GM19193 (cell line): ENCODE data around the gene ASB5.

Source experiments
- POLR2A ChIP-seq: IDR thresholded peaks from 4 replicates; pipeline ENCODE4 v1.6.1; 2011; ENCODE audit not compliant: insufficient read depth, insufficient read length; ENCODE audit errors: extremely low read depth

ASB5 gene

GRCh38 chr4:176209535-176209934, 59.5 kb downstream of the ASB5 start:
- TF ChIP-seq POLR2A, result no peak

- no peak for TF ChIP-seq POLR2A
Observed at GRCh38 chr4:176207839-176208238, 61.2 kb downstream of the ASB5 start.

DNA sequence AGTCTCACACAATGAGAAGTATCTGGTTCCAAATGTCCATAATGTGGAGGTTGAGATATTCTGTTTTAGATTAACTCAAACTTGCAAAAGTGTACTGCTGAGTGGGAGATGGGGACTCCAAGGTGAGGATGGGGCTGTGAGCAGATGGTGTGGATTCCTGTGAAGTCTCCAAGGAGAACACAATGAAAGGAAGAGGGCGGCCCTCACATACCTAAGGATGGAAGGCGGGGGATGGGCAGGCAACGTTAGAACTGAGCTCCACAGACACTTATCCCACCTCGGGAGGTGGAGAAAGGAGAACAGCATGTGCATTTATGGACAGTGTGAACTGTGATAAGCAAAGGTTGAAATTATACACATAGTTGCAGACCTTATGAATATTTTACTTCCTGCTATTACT, 63.7 kb downstream of the ASB5 start:
- no peak for TF ChIP-seq POLR2A

DNA sequence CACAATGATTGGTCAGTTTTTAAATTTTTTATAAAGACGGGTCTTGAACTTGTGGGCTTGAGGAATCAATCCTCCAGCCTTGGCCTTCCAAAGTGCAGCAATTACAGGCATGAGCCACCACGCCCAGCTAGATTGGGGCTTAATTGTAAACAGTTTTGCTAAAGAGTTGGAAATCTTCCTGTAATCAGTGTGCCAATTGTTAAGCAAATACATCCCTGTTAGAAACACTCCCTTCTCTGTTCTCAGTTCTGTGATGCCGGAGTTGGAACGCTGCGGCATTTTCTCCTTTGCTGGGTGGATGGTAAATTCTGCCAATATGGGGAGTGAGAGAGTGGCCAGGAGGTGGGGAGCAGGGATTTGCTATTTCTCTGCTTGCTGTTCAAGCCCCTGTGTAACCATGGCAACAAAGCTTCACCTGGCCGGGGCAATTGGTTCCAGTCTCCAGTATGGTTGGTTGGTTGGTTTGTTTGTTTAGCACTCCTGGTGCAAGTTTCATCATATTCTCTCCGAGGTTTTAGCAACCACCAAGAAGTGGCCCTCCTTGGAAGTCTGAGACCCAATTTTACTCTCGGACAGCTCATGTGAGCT, 70.6 kb downstream of the ASB5 start:
- TF ChIP-seq POLR2A, result no peak

DNA sequence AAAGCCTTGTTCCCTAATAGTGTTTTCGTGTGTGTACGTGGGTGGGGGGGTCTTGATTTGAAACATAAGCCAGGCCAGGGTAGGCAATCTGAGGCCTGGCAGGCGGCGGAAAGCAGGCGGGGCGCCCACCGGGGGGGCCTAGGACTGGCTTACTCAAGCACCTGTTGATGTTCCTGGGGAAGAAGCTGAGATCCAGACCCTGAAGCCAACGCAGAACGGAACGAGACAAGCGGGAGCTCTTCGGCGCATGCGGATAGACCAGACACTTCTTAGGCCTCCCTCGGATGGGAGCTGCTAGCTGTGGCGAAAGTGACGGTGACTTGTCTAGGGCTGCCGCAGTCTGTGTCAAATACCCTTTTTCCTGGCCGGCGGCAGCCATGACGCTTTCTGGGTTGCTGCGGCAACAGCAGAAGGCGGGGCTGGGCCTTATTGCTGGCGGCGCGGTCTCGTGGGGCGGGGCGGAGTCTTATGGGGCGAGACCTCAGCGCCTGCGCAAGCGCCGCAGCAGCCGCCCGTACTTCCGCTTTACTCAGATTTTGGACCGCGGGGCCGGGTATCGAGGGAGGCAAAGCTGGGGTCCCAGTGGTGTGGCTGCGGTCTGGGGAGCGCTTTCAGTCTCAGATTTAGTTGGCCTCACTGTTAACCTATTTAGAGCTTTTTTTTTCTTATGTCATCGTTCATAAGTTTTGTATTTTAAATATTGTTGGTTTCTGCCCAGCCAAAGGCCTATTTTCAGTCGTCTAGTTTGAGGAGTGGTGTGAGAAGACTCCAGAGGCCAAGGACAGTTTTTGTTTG, 73.6 kb downstream of the ASB5 start, which contains the start of gene SPATA4:
SPATA4 (minus strand) TSS at position 402 of the 795 bp plus-strand sequence; CDS start at position 379, 23 bp downstream.
- no peak for TF ChIP-seq POLR2A

DNA sequence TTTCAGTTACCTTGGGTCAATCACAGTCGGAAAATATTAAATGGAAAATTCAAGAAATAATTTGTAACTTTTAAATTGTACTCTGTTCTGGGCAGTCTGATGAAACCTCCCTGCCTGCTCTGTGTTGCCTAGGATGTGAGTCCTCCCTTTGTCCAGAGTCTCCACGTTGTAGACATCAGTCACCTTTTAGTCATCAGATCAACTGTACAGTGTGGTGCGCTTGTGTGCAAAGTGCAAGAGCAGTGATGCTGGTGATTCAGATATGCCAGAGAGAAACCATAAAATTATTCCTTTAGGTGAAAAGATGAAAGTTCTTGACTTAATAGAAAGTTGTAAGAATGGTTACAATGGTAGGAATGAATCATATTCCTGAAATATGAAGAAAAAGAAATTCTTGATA, 75.1 kb downstream of the ASB5 start:
- no peak for TF ChIP-seq POLR2A

DNA sequence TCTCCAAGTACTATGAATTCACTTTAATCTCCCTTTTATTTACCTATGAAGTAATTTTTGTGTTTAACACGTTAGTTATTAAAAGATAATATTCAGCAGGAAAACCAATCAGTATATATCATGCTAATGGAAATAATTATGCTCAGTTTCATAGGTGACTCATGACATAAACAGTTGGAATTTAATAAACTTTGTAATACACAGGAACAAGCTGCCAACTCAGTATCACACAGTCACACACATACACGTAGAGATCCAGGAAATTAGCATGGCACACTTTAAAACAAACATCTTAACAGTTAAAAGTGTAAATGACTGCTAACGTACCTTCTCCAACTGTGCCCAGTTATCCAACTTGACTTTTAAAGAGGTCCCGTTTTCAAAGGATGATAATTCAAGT, 75.9 kb downstream of the ASB5 start:
- no peak for TF ChIP-seq POLR2A

DNA sequence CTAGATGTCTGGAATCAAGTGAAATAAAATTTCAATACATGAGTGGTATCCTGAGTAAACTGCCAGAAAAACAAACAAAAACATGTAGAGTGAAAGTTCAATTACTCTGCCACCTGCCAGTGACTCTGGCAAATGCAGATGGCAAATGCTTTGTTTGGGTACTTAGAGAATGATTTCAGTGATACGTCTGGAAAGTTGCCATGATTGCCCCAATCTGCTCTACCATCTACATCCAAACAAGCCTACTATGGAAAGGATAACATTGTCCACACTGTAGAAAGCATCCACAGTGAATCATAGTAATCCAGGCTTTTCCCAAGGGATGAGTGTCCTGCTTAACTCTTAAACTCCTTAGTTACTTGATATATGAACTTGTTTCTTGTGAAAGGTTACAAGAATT, 77.0 kb downstream of the ASB5 start:
- TF ChIP-seq POLR2A, result no peak

DNA sequence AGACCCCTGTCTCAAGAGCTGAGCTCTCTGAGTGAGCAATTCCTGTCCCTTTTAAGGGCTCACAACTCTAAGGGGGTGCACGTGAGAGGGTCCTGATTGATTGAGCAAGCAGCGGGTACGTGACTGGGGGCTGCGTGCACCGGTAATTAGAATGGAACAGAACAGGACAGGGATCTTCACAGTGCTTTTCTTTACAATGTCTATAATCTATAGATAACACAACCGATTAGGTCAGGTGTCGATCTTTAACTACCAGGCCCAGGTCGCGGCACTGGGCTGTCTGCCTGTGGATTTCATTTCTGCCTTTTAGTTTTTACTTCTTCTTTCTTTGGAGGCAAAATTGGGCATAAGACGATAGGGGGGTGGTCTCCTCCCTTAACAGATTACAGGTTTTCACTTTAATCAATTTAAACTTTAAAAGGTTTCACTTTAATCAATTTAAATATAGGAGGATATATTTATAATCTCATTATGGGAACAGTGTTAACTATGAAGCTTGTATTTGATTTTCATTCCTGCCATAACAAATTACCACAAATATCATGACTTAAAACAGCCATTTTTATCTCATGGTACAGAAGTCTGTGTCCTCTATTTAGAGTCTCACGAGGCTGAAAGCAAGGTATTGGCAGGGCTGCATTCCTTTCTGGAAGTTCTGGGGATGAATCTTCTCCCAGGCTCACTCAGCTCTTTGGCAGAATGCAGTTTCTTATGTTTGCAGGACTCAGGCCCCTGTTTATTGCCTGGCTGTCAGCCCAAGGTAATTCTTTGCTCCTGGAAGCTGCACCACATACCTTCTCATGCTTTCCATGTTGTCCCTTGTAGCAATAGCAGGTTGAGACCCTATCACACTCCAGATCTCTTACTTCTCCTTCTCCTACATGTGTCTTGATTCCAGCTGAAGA, 78.9 kb downstream of the ASB5 start:
- no peak for TF ChIP-seq POLR2A

DNA sequence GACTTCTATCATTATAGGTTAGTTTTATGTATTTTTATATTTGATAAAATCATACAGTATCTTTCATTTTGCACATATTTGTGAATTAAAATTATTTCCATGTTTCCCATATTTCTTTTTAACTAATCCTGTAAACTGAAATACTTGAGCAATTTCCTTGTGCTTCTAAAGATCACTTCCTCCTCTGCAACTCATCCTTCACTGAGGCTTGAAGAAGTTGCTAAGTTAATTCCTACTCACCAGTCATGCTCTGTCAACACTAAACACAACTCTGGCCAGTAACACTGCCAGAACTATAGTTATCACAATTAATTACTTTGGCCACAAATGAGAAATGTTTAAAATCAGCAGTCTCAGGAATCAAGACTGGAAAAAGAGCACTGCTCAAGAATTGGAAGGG, 80.4 kb downstream of the ASB5 start:
- no peak for TF ChIP-seq POLR2A

DNA sequence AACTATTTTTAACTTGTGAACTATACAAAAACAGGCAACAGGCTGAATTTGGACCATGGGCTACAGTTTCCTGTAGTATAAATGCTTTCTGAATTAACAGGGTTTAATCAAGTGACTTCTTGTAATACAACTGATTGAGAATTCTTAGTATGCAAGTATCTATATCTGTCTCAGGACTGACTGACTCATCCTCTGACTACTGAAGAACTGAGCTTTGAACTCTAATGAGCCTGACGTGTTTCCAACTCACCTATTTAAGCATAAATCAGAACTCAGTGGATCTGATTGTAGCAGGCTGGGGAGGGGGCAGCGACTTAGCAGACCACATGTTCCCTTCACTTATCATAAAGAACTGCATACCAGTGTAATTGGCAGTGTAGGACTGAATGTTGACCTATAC, 81.4 kb downstream of the ASB5 start:
- no peak for TF ChIP-seq POLR2A

DNA sequence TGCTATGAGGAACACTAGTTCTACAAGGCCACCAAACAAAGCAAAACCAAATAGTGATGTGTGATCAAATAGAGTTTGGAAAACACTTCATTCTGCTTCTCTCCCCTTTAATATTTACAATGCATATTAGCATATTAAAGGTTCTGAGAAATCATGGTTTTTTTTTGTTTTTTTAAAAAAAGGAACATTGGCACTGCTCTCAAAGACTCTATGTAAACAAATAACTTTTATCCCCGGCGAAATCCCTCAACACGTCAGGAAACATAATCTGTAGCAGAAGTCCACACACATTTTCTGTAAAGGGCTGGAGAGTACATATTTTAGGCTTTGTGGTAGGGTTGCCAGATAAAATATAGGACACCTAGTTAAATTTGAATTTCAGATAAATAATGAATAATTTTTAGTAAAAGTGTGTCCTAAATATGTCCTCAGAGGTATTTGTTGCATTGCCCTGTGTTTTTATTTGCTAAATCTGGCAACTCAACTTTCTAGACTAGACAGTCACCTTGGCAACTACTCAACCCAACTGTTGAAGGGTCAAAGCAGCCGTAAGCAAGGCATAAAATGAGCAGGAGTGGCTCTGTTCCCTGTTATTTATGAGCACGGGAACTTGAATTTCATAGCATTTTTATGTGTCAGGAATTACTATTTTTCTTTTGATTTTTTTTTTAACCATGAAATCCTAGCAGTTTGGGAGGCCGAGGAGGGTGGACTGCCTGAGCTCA, 82.2 kb downstream of the ASB5 start:
- TF ChIP-seq POLR2A, result no peak

DNA sequence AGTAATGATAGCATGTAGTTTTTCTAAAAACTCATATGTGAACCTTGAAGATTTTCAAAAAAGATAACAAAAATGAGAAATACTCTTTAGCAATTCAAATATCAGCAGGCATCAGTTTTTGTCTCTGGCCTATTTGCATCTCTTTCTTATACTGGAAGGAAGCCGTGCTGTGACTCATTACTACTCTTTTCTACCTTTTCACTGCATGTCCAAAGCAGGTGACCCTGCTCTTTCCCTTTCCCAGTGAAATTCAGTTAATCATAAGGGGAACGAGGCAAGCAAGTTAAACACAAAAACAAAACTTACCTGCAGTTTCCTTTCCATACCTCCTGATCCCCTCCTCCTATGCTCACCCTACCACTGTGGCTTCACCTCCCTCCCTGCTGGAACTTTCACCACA, 83.0 kb downstream of the ASB5 start:
- TF ChIP-seq POLR2A, result no peak

DNA sequence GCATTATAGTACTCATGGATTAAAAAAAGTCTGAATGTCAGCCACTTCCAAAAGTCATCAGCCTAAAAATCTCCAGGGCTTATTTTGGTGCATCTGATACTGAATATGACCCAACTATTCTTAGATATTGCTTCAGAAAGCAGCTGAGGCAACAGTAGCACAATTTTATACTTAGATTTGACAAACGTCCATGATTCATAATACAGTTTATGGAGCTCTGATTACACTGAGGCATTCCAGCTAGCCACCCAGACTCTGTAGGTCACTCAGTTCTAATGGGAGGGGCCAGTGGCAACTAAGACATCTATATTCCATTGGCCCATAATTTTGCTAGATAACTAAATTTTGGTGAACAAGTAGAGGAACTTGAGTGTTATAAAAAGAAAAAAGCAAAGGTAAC, 84.0 kb downstream of the ASB5 start:
- TF ChIP-seq POLR2A, result no peak
